Stimulated activated CD8-positive, alpha-beta memory T cell treated with anti-CD3 and anti-CD28 coated beads, Interleukin-15, amount 100 ng/mL, for 1 hour (primary cell): ENCODE data around the gene AARS1.
"Not testable (repeated sequence)": the region's sequence is repeated elsewhere in the genome, so short reads cannot be mapped to it uniquely, and the experiment has no call there.

Source experiments
- DNase-seq: peaks from one replicate; pipeline ENCODE4 v3.0.0-alpha.2; 2020; ENCODE audit warnings: low read depth

AARS1 gene

GRCh38 chr16:70289229-70290094 lies at the start of gene AARS1:
AARS1 (minus strand) TSS chr16:70289506; CDS start chr16:70282763, 6,743 bp downstream.
- peak; percentile 82 for DNase-seq

DNA sequence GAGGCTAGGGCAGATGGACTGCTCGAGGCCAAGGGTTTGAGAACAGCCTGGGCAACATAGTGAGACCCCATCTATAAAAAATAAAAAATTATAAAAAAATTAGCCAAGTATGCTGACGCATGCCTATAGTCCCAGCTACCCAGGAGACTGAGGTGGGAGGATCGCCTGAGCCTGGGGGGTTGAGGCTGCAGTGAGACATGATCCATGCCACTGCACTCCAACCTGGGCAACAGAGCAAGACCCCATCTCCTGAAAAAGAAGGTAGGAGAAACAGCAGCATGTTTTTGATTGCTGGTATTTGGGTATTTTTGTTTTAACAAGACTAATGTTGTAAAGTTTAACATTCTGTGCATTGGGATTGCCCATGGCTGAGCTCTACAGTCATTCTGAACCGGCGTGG lies 48.5 kb upstream of the AARS1 start:
- DNase-seq = no peak

DNA sequence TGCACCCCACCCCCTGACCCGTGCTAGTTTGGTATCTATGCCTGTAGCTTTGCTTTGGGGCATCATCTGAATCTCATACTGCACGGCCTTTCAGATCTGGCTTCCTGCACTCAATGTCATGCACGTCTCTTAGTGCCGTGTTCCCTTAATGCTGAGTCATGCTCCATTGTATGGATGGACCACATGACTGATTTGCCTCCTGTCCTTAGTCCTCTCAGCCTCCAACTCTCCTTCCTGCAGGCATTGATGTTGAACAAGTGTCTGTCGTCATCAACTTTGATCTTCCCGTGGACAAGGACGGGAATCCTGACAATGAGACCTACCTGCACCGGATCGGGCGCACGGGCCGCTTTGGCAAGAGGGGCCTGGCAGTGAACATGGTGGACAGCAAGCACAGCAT lies 43.4 kb upstream of the AARS1 start:
- not testable (repeated sequence) for DNase-seq

DNA sequence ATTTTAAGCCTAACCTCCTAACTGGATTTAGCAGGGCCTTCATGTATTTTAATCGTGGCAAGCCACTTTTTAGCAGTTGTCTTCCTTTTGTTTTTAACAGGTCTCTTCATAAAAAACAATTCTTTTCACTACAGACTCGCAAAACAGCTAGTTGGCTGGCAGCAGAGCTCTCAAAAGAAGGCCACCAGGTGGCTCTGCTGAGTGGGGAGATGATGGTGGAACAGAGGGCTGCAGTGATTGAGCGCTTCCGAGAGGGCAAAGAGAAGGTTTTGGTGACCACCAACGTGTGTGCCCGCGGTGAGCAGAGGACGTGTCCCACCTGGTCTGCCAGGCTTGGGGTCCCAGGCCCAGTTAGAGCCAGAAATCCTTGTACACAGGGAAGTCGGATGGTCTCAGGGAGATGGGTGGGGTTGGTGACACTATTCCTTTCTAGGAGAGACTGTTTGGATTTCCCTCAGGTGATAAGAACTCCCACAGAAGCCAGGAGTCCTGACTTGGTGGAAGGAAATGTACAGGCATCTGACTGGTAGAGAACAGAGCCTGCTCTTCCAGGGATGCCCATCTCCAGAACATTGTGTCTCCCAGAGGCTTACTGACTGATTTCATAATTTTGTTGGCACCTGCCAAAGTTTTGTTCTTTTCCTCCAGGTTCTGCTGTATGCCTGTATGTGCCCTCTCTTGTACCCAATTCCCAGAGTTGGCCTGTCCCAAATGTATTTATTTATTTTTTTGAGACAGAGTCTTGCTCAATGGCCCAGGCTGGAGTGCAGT lies 42.5 kb upstream of the AARS1 start:
- no peak for DNase-seq

DNA sequence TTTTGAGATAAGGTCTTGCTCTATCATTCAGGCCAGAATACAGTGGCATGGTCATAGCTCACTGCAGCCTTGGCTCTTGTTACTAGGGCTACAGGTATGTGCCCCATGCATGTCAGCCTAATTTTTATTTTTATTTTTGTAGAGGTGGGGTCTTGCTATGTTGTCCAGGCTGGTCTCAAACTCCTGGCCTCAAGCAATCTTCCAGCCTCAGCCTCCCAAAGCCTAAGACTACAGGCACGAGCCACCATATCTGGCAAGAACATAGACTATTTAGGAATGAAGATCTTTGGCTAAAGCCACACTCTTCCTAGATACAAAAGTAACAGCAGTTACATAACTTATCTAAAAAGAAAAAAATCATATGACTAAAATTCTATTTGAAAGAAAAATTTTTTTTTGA lies 41.8 kb upstream of the AARS1 start:
- DNase-seq = no peak

DNA sequence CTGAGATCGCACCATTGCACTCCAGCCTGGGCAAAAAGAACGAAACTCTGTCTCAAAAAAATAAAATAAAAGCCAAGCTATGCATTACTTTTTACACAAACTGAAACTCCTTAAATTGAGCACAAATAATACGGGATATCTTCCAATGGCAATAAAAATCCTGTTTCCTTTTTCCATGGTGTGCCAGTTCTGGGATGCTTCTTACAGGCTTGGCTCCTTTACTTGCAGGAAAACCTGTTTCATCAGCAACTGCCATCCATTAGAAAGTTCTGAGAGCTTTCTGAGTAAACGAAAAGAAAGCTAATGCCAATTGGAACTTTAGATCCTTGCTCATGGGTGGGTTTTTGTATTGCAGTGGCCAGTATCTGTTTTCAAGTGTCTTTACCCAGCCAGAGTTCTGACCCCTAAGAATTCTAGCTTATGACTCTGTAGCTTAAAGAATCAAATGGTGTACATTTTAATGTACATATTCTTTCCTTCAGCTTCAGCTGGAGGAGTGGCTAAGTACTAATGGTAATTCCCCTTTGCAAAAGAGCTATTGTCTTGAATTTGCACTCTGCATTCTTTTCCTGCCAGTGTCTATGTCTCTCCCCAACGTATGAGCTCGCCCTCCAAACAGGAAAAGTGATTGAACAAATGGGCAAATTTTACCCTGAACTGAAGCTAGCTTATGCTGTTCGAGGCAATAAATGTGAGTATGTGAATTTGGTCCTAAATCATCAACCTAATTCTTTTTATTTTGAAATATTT lies 35.9 kb upstream of the AARS1 start:
- DNase-seq = no peak

DNA sequence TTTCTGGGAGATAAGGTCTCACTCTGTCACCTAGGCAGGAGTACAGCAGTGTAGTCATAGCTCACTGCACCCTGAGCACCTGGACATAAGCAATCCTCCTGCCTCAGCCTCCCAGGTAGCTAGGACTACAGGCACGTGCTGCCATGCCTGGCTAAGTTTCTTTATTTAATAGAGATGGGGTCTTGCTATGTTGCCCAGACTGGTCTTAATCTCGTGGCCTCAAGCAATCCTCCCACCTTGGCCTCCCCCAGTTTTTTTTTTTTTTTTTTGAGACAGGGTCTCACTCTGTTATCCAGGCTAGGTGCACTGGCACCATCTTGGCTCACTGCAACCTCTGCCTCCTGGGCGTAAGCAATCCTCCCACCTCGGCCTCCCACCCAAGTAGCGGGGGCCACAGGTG lies 30.8 kb upstream of the AARS1 start:
- no peak for DNase-seq

DNA sequence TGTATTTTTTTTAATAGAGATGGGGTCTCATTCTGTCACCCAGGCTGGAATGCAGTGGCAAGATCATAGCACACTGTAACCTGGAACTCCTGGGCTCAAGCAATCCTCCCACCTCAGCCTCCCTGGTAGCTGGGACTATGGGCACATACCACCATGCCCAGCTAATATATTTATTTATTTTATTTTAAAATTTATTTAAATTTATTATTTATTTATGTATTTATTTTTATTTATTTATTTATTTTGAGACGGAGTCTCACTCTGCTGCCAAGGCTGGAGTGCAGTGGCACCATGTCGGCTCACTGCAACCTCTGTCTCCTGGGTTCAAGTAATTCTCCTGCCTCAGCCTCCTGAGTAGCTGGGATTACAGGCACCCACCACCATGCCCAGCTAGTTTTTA lies 18.4 kb upstream of the AARS1 start:
- DNase-seq = not testable (repeated sequence)

DNA sequence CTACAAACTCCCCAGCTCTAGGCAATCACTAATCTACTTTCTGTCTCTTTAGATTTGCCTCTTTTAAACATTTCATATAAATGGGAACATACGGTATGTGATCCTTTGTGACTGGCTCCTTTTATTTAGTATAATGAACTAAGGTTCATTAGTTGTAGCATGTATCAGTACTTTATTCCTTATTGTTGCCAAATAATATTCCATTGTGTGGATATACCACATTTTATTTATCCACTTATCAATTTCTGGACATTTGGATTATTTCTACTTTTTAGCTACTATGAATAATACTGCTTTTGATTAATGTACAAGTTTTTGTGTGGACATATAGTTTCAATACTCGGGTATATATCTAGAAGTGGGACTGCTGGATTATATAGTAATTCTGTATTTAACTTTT lies 17.6 kb upstream of the AARS1 start:
- DNase-seq = no peak

DNA sequence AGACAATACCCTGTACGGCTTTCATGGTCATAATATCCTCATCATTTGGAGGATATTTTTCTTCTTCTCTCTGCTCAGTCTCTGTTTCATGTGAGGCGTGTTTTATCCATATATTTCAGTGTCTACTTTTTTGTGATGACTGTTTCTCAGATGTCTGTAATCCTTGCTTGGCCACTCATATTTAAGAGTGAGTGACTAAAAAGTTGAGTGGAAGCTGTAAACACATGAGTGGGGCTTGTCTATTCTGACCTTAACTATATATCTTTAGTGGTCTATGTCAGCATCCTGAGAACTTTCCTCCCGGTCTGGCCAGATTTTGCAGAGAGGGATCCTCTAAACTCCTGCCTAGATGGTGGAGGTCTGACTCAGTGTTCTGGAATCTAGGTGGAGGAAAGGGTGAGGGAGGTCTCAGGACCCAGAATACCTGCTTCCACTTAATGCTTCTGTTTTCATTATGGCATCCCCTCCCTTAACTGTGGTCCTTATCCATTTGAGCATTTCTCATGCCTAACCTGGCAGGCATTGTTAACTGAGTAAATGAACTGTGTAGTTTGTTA lies 15.7 kb upstream of the AARS1 start:
- no peak for DNase-seq

- DNase-seq = no peak
Observed at GRCh38 chr16:70302745-70303144, 13.4 kb upstream of the AARS1 start.

DNA sequence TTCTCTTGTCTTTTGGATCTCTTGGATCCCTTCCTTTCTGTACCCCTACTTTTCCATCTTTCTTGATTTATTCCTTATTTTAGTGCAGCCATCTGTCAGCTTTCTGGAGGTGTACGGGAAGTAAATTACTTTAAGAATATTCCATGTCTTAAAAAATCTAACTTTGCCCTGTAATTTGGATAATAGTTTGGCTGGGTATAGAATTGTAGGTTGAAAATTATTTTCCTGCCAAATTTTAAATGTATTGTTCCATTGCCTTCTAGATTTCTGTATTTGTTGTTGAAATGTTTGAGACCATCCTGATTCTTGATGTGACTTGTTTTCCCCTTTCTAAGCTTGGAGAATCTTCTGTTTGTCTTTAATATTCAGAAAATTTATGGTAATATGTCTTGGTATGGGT lies 11.8 kb upstream of the AARS1 start:
- DNase-seq = no peak

DNA sequence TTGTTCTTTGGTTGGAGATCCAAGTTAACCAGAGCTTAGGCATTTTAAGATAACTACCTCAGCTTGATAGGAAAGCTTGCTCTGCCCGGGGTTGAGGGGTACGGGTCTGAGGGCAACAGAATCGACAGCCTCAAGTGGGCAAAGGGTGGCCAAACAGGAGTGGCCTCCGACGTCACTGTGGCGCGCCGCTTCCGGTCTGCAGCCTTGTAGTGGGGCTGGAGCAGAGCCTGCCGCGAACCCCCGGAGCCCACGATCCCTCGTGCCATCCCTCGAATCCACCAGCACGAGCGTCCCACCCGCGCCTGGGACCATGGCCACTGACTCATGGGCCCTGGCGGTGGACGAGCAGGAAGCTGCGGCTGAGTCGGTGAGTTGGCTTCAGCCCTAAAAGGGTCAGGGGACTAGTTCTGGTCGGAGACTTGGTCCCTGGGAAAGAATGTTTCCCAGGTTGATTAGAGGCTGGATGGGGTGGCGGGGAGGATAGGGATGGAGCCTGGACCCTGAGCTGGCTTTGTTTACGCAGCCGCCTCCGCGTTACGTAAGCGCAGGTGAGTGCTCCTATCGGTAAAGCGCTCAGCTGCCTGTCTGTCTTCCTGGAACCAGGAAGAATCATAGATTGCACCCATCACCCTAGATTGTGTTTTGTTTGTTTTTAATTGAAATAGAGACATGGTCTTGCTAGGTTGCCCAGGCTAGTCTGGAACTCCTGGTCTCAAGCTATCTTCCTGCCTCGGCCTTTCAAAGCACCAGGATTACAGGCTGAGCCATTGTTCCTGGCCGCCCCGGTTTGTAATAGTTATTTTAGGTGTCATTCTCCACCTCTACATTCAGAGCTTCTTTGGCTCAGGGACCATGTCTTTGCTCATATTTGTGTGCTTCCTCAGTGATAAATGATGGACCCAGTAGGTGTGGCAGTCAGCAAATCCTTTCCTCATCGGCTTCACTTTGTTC lies 10.0 kb upstream of the AARS1 start, which contains the start of gene DDX19B:
Gene DDX19B (plus strand): TSS at position 199 of the 951 bp plus-strand sequence. CDS start 112 bp downstream, at position 311.
- DNase-seq = no peak

- DNase-seq = no peak
Observed at GRCh38 chr16:70295634-70296033, 6.3 kb upstream of the AARS1 start.

GRCh38 chr16:70294385-70295025 lies 5.2 kb upstream of the AARS1 start:
- no peak for DNase-seq

DNA sequence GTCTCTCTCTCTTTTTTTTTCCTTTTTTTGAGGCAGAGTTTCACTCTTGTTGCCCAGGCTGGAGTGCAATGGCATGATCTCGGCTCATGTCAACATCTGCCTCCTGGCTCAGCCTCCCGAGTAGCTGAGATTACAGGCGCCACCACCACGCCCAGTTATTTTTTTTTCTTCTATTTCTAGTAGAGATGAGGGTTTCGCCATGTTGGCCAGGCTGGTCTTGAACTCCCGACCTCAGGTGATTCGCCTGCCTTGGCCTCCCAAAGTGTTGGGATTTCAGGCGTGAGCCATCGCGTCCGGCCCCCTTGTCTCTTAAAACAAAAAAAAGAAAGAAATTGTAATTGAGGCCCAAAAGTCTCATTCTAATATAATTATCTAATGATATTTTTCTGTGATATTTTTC lies 2.8 kb upstream of the AARS1 start:
- DNase-seq = not testable (repeated sequence)

DNA sequence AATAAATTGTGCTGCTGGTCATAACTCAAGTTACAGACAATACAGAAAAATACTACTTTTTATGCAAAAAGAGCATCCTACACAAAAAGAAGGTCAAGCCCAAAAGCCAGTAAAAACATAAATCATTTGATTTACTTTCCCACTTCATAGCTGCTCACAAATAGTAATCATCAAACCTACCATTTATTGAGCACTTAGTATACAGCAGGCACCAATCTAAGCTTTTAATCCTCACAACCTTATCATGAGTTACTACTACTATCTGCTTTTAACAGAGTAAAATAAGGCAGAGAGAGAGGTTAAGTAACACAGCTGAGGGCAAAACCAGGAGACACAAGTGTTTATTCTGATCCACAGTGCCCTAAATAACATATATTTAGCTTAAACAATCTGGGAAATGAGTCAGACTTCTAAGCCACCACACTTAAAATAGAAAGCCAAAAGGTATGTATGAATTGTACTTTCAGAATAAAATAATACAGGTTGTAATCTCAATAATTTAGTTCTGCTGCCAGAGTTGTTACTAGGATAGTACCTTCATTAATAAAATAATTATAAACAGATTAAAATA lies 1.7 kb upstream of the AARS1 start:
- DNase-seq = no peak

GRCh38 chr16:70287304-70287971 lies 1.9 kb downstream of the AARS1 start:
- not testable (repeated sequence) for DNase-seq

- no peak for DNase-seq
Observed at GRCh38 chr16:70276392-70276791, 12.9 kb downstream of the AARS1 start.
